ENCODE data around the gene ADAMTS14. TPM values are rescaled to one million over a fixed set of nuclear protein-coding genes. Genes with fewer than 3 reads are reported as not detected.

The ADAMTS14 gene
- total RNA-seq, 1 donor from 2014 or later: 0.19 TPM

DNA sequence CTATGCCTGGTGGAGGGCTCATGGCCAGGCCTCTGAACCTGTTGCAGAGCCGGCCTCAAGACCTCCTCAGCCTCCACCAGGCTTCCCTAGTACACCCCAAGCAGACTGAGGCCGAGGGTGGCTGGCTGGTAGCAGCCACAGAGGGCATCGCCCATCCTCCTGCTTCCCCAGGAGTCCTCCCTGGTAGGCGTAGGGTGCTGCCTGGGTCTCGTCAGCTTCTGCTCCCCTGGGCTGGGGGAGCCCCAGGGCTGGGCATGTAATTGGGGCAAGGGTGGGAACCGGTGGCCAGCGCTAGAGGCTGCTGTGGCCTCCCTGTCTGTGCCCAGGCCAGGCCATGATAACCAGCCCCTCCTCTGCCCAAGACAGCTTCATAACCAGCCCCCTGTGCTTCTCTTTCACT is 80.3 kb downstream of the ADAMTS14 start:
- Mint-ChIP-seq H3K4me3 (no peak overlapping the region), H3K36me3 (ENCODE audit: low read depth) (no peaks in the 10 kb centered on the region), H3K27me3 (ENCODE audit: low read depth) (no peaks in the 10 kb centered on the region), H3K9me3 (no peaks in the 10 kb centered on the region), H3K27ac (ENCODE audit: unreplicated experiment) (no peak overlapping the region), H3K4me1 (no peaks in the 10 kb centered on the region)
- TF ChIP-seq, protein P1, sequence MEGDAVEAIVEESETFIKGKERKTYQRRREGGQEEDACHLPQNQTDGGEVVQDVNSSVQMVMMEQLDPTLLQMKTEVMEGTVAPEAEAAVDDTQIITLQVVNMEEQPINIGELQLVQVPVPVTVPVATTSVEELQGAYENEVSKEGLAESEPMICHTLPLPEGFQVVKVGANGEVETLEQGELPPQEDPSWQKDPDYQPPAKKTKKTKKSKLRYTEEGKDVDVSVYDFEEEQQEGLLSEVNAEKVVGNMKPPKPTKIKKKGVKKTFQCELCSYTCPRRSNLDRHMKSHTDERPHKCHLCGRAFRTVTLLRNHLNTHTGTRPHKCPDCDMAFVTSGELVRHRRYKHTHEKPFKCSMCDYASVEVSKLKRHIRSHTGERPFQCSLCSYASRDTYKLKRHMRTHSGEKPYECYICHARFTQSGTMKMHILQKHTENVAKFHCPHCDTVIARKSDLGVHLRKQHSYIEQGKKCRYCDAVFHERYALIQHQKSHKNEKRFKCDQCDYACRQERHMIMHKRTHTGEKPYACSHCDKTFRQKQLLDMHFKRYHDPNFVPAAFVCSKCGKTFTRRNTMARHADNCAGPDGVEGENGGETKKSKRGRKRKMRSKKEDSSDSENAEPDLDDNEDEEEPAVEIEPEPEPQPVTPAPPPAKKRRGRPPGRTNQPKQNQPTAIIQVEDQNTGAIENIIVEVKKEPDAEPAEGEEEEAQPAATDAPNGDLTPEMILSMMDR (conservative IDR thresholded peaks at IDR 0.05): no peak
- DNase-seq (ENCODE audit: low read depth, low spot score): no peak

DNA sequence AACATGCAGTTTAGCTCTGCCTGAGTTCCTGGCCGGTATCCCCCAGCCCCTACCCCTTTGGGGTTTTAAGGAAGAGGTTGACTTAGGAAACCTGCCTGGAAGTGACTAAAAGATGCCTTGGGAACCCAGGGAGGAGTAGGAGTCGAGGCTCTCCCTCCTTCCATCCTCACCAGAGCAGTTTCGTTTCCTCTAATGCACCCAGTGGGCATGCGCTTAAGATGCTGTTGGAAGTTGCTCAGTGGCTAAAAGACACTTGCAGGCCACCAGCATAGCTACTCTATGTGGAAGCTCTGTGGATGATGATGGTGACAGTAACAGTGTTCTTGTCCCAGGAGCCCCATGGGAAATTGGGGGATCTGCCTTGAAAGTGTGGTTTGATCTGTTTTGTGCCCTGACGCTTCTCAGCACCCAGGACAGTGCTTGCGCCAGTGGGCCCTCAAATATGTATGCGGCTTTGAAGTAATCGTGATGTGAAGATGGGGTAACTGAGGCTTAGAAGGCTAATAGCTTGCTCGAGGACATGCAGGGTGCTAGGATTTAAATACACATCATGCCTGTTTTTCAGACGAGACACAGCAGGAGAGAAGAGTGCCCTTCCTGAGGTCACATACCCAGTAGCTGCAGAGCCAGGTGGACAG is 80.8 kb downstream of the ADAMTS14 start:
- Mint-ChIP-seq H3K4me1 (no peaks in the 10 kb centered on the region), H3K36me3 (ENCODE audit: low read depth) (no peaks in the 10 kb centered on the region), H3K27me3 (ENCODE audit: low read depth) (no peaks in the 10 kb centered on the region), H3K9me3 (no peaks in the 10 kb centered on the region), H3K4me3 (no peak overlapping the region), H3K27ac (ENCODE audit: unreplicated experiment) (peak overlapping the region; percentile 1)
- DNase-seq (ENCODE audit: low read depth, low spot score): no peak
- TF ChIP-seq, protein P1 (conservative IDR thresholded peaks at IDR 0.05): no peak

DNA sequence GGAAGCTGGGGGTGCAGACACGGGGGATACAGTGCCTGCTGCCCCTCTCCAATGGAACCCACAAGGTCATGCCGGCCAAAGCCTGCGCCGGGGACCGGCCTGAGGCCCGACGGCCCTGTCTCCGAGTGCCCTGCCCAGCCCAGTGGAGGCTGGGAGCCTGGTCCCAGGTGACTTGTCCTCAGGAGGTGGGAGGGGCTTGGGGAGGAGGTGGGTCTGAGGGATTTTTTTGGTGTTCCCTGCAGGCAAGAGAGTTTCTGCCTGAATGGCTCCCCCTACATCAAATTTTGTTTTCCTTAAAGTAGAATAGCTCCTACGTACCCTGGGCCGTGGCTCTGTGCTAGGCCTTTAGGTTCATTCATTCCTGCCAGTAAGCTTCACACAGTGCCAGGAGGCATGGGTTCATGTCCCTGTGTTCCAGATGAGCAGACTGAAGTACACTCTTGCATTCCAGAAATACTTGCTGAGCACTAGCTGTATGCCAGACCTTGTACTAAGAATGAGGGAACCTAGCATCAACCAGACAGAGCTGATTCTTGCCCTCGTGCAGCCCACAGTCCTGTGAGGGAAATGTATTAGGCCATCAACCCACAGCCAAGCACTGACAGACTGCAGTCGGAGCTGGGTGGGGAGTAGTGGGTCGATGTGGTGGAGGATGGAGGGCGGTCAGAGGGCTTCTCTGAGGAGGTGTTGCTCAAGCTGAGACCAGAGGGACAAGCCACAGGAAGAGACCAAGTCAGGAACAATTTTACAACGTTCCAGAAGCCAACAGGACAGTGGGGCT is 81.7 kb downstream of the ADAMTS14 start:
- TF ChIP-seq, protein P1 (conservative IDR thresholded peaks at IDR 0.05): no peak
- Mint-ChIP-seq H3K9me3 (no peaks in the 10 kb centered on the region), H3K36me3 (ENCODE audit: low read depth) (no peaks in the 10 kb centered on the region), H3K4me3 (no peak overlapping the region), H3K27ac (ENCODE audit: unreplicated experiment) (no peak overlapping the region), H3K27me3 (ENCODE audit: low read depth) (no peaks in the 10 kb centered on the region), H3K4me1 (peaks cover 3% of the 10 kb centered on the region)
- no peak for DNase-seq (ENCODE audit: low read depth, low spot score)

DNA sequence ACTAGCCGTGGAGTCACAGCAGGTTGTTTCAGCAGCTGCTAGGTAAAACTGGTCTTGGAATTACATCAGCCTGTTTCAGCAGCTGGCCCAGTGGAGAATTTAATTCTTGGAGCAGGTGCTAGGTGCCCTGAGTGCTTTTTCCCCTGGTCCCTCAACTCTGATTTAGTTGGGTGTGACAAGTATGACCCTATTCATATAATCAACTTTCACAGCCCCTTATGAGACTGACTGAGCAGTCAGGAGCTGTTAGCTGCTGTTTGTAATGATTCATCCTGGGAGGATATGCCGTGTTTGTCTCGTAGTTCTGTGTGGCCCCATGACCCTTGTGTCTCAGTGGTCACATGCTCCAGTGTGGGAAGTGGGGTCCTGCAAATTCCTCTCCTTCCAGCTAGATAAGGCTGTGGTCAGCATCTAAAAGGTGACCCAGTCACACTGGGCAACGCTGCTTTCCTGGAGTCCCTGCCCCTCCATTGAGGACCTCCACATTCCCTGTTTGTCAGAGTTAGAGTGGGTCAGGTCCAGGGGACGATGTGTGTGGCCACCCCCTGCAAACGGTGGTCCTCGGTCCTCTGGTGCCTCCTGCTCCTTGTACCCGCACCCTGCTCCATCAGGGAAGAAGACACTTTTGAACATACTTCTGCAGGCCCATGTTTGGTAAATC is 84.5 kb downstream of the ADAMTS14 start:
- TF ChIP-seq, protein P1 (conservative IDR thresholded peaks at IDR 0.05): no peak
- no peak for DNase-seq (ENCODE audit: low read depth, low spot score)
- Mint-ChIP-seq H3K27me3 (ENCODE audit: low read depth) (peaks cover 8% of the 10 kb centered on the region), H3K4me3 (no peak overlapping the region), H3K4me1 (peaks cover 10% of the 10 kb centered on the region), H3K9me3 (no peaks in the 10 kb centered on the region), H3K27ac (ENCODE audit: unreplicated experiment) (no peak overlapping the region), H3K36me3 (ENCODE audit: low read depth) (no peaks in the 10 kb centered on the region)

DNA sequence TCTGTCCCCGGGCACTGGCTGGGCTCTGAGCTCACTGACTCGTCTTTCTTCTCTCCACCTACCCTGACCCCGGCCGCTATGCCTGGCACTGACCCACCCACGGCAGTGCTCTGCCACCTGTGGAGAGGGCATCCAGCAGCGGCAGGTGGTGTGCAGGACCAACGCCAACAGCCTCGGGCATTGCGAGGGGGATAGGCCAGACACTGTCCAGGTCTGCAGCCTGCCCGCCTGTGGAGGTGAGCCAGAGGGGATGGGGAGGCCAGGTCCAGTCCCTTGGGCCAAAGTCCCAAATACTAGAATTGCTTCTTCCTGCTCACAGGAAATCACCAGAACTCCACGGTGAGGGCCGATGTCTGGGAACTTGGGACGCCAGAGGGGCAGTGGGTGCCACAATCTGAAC is 85.5 kb downstream of the ADAMTS14 start:
- TF ChIP-seq, protein P1 (conservative IDR thresholded peaks at IDR 0.05): no peak
- Mint-ChIP-seq H3K4me1 (peaks cover 17% of the 10 kb centered on the region), H3K9me3 (no peaks in the 10 kb centered on the region), H3K4me3 (no peak overlapping the region), H3K27ac (ENCODE audit: unreplicated experiment) (no peak overlapping the region), H3K36me3 (ENCODE audit: low read depth) (no peaks in the 10 kb centered on the region), H3K27me3 (ENCODE audit: low read depth) (peaks cover 11% of the 10 kb centered on the region)
- DNase-seq (ENCODE audit: low read depth, low spot score): no peak

Data from neural crest cell (in vitro differentiated cells).